Peyer's patch (tissue), 4 donors: Measurements from ENCODE around the gene TCF25.

ENCODE experiments used
- POLR2A ChIP-seq, 2 donors: fragments of 450-650 bp; IDR thresholded peaks; one replicate each; pipeline ENCODE4 v1.5.1; 2017; ENCODE audit warnings: antibody characterized with exemption in 2 of 2, mild to moderate bottlenecking in 2 of 2, moderate library complexity in 2 of 2
- TF ChIP-seq, protein P1 (sequence below), 6 experiments: fragments of 450-650 bp in 4 of 6; fragments of 200-600 bp in 2 of 6; sonication (generic) in 1 of 6; IDR thresholded peaks; one replicate each; pipeline ENCODE4 v1.5.1; 2017 to 2019; ENCODE audit warnings: antibody characterized with exemption in 6 of 6, mild to moderate bottlenecking in 3 of 6, moderate library complexity in 1 of 6

GRCh38 chr16:89890200-89890599, 16.8 kb downstream of the TCF25 start:
- TF ChIP-seq, protein P1, sequence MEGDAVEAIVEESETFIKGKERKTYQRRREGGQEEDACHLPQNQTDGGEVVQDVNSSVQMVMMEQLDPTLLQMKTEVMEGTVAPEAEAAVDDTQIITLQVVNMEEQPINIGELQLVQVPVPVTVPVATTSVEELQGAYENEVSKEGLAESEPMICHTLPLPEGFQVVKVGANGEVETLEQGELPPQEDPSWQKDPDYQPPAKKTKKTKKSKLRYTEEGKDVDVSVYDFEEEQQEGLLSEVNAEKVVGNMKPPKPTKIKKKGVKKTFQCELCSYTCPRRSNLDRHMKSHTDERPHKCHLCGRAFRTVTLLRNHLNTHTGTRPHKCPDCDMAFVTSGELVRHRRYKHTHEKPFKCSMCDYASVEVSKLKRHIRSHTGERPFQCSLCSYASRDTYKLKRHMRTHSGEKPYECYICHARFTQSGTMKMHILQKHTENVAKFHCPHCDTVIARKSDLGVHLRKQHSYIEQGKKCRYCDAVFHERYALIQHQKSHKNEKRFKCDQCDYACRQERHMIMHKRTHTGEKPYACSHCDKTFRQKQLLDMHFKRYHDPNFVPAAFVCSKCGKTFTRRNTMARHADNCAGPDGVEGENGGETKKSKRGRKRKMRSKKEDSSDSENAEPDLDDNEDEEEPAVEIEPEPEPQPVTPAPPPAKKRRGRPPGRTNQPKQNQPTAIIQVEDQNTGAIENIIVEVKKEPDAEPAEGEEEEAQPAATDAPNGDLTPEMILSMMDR (IDR thresholded peaks at IDR 0.05), result no peak
- no peak for TF ChIP-seq POLR2A (IDR thresholded peaks at IDR 0.05)
